Measurements from ENCODE around the gene GSTO2. TPM values are rescaled to one million over a fixed set of nuclear protein-coding genes. Genes with fewer than 3 reads are reported as not detected.

GSTO2 gene
- total RNA-seq, 2 experiments from 2014 or later = 1.6 TPM

DNA sequence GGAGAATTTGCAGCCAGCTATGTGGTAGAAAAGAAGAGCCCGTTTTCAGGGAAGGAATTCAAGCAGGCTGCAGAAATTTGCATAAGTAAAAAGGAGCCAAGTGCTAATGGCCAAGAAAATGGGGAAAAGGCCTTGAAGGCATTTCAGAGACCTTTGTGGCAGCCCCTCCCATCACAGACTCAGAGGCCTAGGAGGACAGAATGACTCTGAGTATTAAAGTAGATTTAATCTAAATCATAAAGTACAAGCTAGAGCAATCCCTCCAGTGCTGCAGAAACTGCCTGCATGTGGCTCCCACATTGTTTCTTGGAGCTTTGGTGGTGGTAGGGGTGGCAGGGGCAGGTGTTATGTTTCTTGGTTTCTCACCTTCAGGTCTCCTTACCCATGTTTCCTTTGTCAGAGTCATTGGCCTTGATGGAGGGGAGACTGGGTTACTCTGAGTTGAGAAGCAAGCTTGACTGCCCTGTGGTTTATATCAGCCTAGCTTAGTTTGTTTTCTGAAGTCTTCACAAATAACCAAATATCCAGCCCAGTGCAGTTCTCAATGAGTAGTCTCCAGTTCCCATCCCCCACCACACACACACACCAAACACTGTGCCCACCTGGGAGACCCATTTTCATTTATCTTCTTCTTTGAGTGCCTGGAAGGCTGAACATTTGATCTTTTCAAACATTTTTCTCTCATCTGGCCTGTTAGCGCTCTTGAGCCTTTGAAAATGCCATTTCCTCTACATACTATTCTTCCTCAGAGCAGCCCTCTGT is 34.8 kb downstream of the GSTO2 start:
- Histone ChIP-seq H3K36me3 (ENCODE audit: insufficient read depth, low read length) (no peaks in the 10 kb centered on the region), H3K4me3 (ENCODE audit: low read depth, low read length, poor library complexity, severe bottlenecking) (no peak overlapping the region), H4K20me1 (ENCODE audit: insufficient read depth, low read length) (no peaks in the 10 kb centered on the region), H2AFZ (ENCODE audit: low read length) (no peak overlapping the region), H3K79me2 (ENCODE audit: insufficient read depth, low read depth, low read length) (no peaks in the 10 kb centered on the region), H3K27ac (ENCODE audit: low read depth, low read length, poor library complexity, severe bottlenecking) (no peak overlapping the region), H3K9me3 (ENCODE audit: low read length) (no peaks in the 10 kb centered on the region), H3K9me2 (ENCODE audit: insufficient read depth, low read length) (no peaks in the 10 kb centered on the region), H3K4me2 (ENCODE audit: low read length) (no peak overlapping the region), H3K4me1 (ENCODE audit: insufficient read depth, low read length, poor library complexity, severe bottlenecking) (peaks cover 17% of the 10 kb centered on the region)
- BruUV-seq (replicated peaks) = no TSS peak
- intact Hi-C loops (cut with micrococcal nuclease; ENCODE audit: unreplicated experiment) = no loop called here
- no peak for TF ChIP-seq EZH2phosphoT487 (IDR thresholded peaks at IDR 0.05; ENCODE audit: borderline replicate concordance, low read depth, low read length)
- TF ChIP-seq, protein P1, sequence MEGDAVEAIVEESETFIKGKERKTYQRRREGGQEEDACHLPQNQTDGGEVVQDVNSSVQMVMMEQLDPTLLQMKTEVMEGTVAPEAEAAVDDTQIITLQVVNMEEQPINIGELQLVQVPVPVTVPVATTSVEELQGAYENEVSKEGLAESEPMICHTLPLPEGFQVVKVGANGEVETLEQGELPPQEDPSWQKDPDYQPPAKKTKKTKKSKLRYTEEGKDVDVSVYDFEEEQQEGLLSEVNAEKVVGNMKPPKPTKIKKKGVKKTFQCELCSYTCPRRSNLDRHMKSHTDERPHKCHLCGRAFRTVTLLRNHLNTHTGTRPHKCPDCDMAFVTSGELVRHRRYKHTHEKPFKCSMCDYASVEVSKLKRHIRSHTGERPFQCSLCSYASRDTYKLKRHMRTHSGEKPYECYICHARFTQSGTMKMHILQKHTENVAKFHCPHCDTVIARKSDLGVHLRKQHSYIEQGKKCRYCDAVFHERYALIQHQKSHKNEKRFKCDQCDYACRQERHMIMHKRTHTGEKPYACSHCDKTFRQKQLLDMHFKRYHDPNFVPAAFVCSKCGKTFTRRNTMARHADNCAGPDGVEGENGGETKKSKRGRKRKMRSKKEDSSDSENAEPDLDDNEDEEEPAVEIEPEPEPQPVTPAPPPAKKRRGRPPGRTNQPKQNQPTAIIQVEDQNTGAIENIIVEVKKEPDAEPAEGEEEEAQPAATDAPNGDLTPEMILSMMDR (conservative IDR thresholded peaks at IDR 0.05; ENCODE audit: low read length) = no peak
- ChIA-PET CTCF (ENCODE audit: unreplicated experiment) (interaction anchor here (1.5 to 3.8 kb wide), 2 partner anchors 13 to 47 kb away, joined by 3 to 28 read pairs; no protein-coding TSS in a partner anchor), POLR2A (no interaction called here)
- no peak for DNase-seq (ENCODE audit: low spot score)

DNA sequence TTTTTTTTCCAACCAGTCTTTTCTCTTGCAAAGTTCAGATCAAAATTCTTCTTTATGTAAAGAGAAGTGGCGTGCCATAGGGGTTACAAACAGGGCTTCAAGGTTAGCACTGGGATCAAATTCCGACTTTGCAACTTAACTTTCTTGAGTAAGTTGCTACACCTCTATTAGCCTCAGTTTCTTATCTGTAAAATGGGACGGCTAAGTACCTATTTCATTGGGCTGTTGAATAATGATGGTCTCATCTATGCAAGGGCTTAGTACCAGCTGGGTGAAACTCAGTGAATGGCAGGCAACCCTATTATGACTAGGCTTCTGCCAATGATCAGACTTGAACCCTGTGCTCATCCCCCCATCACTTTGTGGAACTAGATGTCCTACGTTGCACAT is 35.4 kb downstream of the GSTO2 start:
- intact Hi-C loops (cut with micrococcal nuclease; ENCODE audit: unreplicated experiment) = no loop called here
- Histone ChIP-seq H3K9me2 (ENCODE audit: insufficient read depth, low read length) (no peaks in the 10 kb centered on the region), H3K79me2 (ENCODE audit: insufficient read depth, low read depth, low read length) (no peaks in the 10 kb centered on the region), H3K9me3 (ENCODE audit: low read length) (no peaks in the 10 kb centered on the region), H3K4me1 (ENCODE audit: insufficient read depth, low read length, poor library complexity, severe bottlenecking) (peaks cover 19% of the 10 kb centered on the region), H2AFZ (ENCODE audit: low read length) (no peak overlapping the region), H3K36me3 (ENCODE audit: insufficient read depth, low read length) (no peaks in the 10 kb centered on the region), H3K4me3 (ENCODE audit: low read depth, low read length, poor library complexity, severe bottlenecking) (no peak overlapping the region), H3K27ac (ENCODE audit: low read depth, low read length, poor library complexity, severe bottlenecking) (no peak overlapping the region), H3K4me2 (ENCODE audit: low read length) (no peak overlapping the region), H4K20me1 (ENCODE audit: insufficient read depth, low read length) (no peaks in the 10 kb centered on the region)
- ChIA-PET CTCF (ENCODE audit: unreplicated experiment) (interaction anchor here (0.6 to 3.8 kb wide), 3 partner anchors 13 to 46 kb away, joined by 3 to 28 read pairs (median 5); no protein-coding TSS in a partner anchor), POLR2A (interaction anchor here (1.3 kb wide), 1 partner anchor 34 kb away, joined by 6 read pairs; the partner anchor contains the start of gene ITPRIP)
- no peak for DNase-seq (ENCODE audit: low spot score)
- no TSS peak for BruUV-seq (replicated peaks)
- TF ChIP-seq, protein P1 (conservative IDR thresholded peaks at IDR 0.05; ENCODE audit: low read length) = no peak
- no peak for TF ChIP-seq EZH2phosphoT487 (IDR thresholded peaks at IDR 0.05; ENCODE audit: borderline replicate concordance, low read depth, low read length)

- Histone ChIP-seq H3K36me3 (ENCODE audit: insufficient read depth, low read length) (peaks cover 6% of the 10 kb centered on the region; the same call in 1 of the 2 replicates), H3K4me2 (ENCODE audit: low read length) (no peak overlapping the region), H3K27ac (ENCODE audit: low read depth, low read length, poor library complexity, severe bottlenecking) (no peak overlapping the region), H2AFZ (ENCODE audit: low read length) (no peak overlapping the region), H3K4me3 (ENCODE audit: low read depth, low read length, poor library complexity, severe bottlenecking) (no peak overlapping the region), H3K9me3 (ENCODE audit: low read length) (no peaks in the 10 kb centered on the region), H3K4me1 (ENCODE audit: insufficient read depth, low read length, poor library complexity, severe bottlenecking) (peaks cover 19% of the 10 kb centered on the region), H4K20me1 (ENCODE audit: insufficient read depth, low read length) (no peaks in the 10 kb centered on the region), H3K9me2 (ENCODE audit: insufficient read depth, low read length) (no peaks in the 10 kb centered on the region), H3K79me2 (ENCODE audit: insufficient read depth, low read depth, low read length) (no peaks in the 10 kb centered on the region)
- TF ChIP-seq, protein P1 (conservative IDR thresholded peaks at IDR 0.05; ENCODE audit: low read length) = no peak
- TF ChIP-seq EZH2phosphoT487 (IDR thresholded peaks at IDR 0.05; ENCODE audit: borderline replicate concordance, low read depth, low read length) = no peak
- no TSS peak for BruUV-seq (replicated peaks)
- intact Hi-C loops (cut with micrococcal nuclease; ENCODE audit: unreplicated experiment) = loop anchor here (1.0 kb wide), 2 partner anchors 32 to 45 kb away; no protein-coding TSS in a partner anchor
- no peak for DNase-seq (ENCODE audit: low spot score)
- ChIA-PET CTCF (ENCODE audit: unreplicated experiment) (interaction anchor here (0.6 to 3.8 kb wide), 6 partner anchors 9 to 46 kb away, joined by 3 to 28 read pairs (median 4); no protein-coding TSS in a partner anchor), POLR2A (interaction anchor here (1.3 to 3.0 kb wide), 4 partner anchors 13 to 34 kb away, joined by 4 to 16 read pairs (median 7); partner anchors contain the start of gene ITPRIP)
Observed at GRCh38 chr10:104304927-104305326, 35.9 kb downstream of the GSTO2 start.
